Activated CD4-positive, alpha-beta T cell treated with anti-CD3 and anti-CD28 coated beads for 36 hours (primary cell): ENCODE results near the gene NCKAP5. TPM values are rescaled to one million over a fixed set of nuclear protein-coding genes. Genes with fewer than 3 reads are reported as not detected.

Experiments
- ATAC-seq: fragments of 200-7000 bp; cut with Tn5 transposase; one replicate; pipeline ENCODE4 v1.10.0; 2021; ENCODE audit warnings: mild to moderate bottlenecking, moderate library complexity
- CTCF ChIA-PET: fragments of 350-600 bp; sonication (Branson Sonifier 250); formaldehyde crosslinking; loops from one replicate; lab custom pipeline; 2021; ENCODE audit warnings: antibody characterized with exemption; lab: Charles Lee
- POLR2A ChIA-PET: fragments of 350-600 bp; sonication (Branson Sonifier 250); formaldehyde crosslinking; loops from one replicate; lab custom pipeline; 2021; ENCODE audit warnings: antibody characterized with exemption, inconsistent platforms; lab: Charles Lee
- DNase-seq: peaks from one replicate; pipeline ENCODE4 v3.0.0-alpha.2; 2020
- H3K27ac Mint-ChIP-seq: one replicate; pipeline ENCODE4 v1.8.0; 2021; ENCODE audit warnings: mixed read lengths
- H3K27me3 Mint-ChIP-seq: one replicate; pipeline ENCODE4 v1.8.0; 2021; ENCODE audit warnings: mixed read lengths
- H3K36me3 Mint-ChIP-seq: one replicate; pipeline ENCODE4 v1.8.0; 2021; ENCODE audit warnings: low read depth, mixed read lengths
- H3K4me1 Mint-ChIP-seq: one replicate; pipeline ENCODE4 v1.8.0; 2021; ENCODE audit warnings: mixed read lengths
- H3K4me3 Mint-ChIP-seq: one replicate; pipeline ENCODE4 v1.8.0; 2021; ENCODE audit warnings: mild to moderate bottlenecking, moderate library complexity, mixed read lengths
- H3K9me3 Mint-ChIP-seq: one replicate; pipeline ENCODE4 v1.8.0; 2021; ENCODE audit warnings: low read depth, mixed read lengths
- intact Hi-C, 2 experiments: fragments of 100-400 bp; cut with DNase I in 1 of 2; cut with micrococcal nuclease in 1 of 2; formaldehyde crosslinking; loops; one replicate each; pipeline versions ENCODE4 v1.14.2 to v1.15.1; 2022 to 2024; cut with DNase I, micrococcal nuclease
- total RNA-seq, 2 experiments: library from RNA; stranded (reverse); gene quantifications; one replicate each; pipeline ENCODE4 v1.2.3, GENCODE V29; 2021

NCKAP5 gene
- total RNA-seq, 2 experiments from 2014 or later = not detected

DNA sequence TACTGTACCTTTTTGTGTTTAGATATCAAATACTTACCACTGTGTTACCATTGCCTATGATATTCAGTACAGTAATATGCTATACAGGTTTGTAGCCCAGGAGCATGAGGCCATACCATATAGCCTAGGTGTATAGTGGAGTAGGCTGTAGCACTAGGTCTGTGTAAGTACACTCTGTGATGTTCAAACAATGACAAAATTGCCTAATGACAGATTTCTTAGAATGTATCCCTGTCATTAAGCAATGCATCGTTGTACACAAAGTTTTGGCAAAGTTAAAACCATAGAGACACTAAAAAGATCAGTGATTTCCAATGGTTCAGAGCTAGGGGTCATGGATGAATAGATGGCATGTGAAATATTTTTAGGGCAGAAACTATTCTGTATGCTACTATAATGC, 415.5 kb downstream of the NCKAP5 start:
- no peak for ATAC-seq
- CTCF ChIA-PET = no interaction called here
- no peaks in the 10 kb centered on the region for H3K4me1 Mint-ChIP-seq

DNA sequence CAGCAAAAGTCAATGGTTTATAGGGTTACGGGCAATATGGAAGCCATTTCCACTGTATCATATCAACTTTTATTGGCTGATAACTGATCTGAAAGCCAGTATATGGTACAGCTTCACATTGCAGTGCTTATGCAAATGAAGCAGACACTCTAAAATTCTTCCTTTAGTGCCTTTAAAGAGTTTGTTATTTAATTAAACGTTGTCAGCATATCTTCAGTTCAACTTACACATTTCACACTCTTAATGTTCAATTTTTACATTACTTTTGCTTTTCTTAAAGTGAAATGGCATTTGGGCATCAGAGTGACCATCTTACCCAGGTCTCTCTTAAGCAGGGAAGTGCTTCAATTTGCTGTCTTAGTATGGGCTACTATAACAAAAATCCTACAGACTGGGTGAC, 420.1 kb downstream of the NCKAP5 start:
- CTCF ChIA-PET = no interaction called here
- no peaks in the 10 kb centered on the region for H3K27me3 Mint-ChIP-seq
- no peak overlapping the region for H3K27ac Mint-ChIP-seq
- ATAC-seq (no peak), DNase-seq (no peak)
- no peaks in the 10 kb centered on the region for H3K4me1 Mint-ChIP-seq
- H3K36me3 Mint-ChIP-seq = no peaks in the 10 kb centered on the region
- POLR2A ChIA-PET = no interaction called here
- no peak overlapping the region for H3K4me3 Mint-ChIP-seq
- intact Hi-C loops = no loop called here
- H3K9me3 Mint-ChIP-seq = peaks cover 6% of the 10 kb centered on the region

More for the DNA sequence above, 415.5 kb downstream of the NCKAP5 start:
- Mint-ChIP-seq H3K27ac (no peak overlapping the region), H3K9me3 (peaks cover 6% of the 10 kb centered on the region), H3K27me3 (peaks cover 4% of the 10 kb centered on the region), H3K36me3 (no peaks in the 10 kb centered on the region), H3K4me3 (no peak overlapping the region)
- POLR2A ChIA-PET = no interaction called here
- intact Hi-C loops = no loop called here
- DNase-seq = no peak

DNA sequence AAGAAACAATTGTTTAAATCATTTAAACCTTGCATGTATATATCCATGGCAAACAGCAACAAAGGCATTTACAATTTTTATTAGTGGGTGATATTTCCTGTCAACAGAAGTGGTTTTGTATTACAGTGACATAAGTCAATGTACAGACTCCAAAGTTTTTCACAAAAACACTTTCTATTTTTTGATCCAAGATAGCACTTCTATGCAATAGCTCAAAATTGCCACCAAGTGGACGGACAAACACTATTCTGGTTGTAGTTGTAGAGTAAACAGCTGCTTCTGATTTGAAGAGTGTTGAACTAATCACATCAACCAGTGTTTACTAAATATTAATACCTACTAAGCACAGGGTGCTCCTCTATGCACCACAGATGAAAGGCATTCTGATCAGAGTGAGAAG, 421.4 kb downstream of the NCKAP5 start:
- ChIA-PET POLR2A (no interaction called here), CTCF (no interaction called here)
- H3K4me3 Mint-ChIP-seq = no peak overlapping the region
- no peak overlapping the region for H3K27ac Mint-ChIP-seq
- H3K4me1 Mint-ChIP-seq = no peaks in the 10 kb centered on the region
- DNase-seq (no peak), ATAC-seq (no peak)
- H3K9me3 Mint-ChIP-seq = peaks cover 6% of the 10 kb centered on the region
- intact Hi-C loops = no loop called here
- H3K27me3 Mint-ChIP-seq = no peaks in the 10 kb centered on the region
- no peaks in the 10 kb centered on the region for H3K36me3 Mint-ChIP-seq

DNA sequence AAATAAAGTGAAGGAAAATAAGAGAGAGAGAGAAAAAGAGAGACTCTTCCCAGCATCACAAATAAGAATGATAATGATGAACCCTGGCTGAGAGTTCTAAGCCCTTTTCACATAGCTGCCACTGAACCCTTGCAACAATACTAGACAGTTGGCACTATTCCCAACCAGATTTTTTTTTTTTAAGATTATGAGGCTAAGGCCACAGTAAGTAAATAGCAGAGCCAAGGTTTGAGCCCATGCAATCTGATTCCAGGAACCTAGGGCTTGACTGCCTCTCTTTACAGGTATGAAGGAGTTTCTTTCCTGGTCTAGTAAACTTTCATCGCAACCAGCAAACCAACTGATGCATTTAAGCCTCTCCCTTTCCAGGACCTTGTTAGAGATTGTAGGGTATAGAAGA, 424.6 kb downstream of the NCKAP5 start:
- Mint-ChIP-seq H3K27ac (no peak overlapping the region), H3K9me3 (no peaks in the 10 kb centered on the region), H3K27me3 (no peaks in the 10 kb centered on the region), H3K36me3 (no peaks in the 10 kb centered on the region), H3K4me1 (no peaks in the 10 kb centered on the region), H3K4me3 (no peak overlapping the region)
- intact Hi-C loops = no loop called here
- DNase-seq (no peak), ATAC-seq (no peak)
- POLR2A ChIA-PET = no interaction called here
- CTCF ChIA-PET = no interaction called here

DNA sequence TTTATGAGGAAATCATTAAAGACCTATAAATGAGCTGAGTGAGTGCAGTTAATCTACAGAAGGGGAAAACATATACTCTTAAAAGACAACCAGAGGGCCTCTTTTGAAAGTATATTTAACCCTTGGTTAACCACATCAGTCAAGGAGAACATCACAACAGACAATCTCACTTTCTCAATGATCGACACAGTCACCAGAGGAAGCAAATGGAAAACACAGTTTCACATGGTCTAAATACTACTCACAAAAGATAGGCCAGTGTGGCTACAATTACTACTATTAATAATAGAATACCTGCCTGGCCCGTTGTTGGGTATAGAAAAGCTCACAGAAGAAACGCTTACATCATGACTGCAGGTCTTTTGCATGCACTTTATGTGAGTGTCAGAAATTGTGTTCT, 426.2 kb downstream of the NCKAP5 start:
- H3K4me3 Mint-ChIP-seq = no peak overlapping the region
- no peaks in the 10 kb centered on the region for H3K27me3 Mint-ChIP-seq
- POLR2A ChIA-PET = no interaction called here
- H3K4me1 Mint-ChIP-seq = no peaks in the 10 kb centered on the region
- no peak overlapping the region for H3K27ac Mint-ChIP-seq
- no peak for DNase-seq
- ATAC-seq = no peak
- CTCF ChIA-PET = no interaction called here
- no peaks in the 10 kb centered on the region for H3K9me3 Mint-ChIP-seq
- H3K36me3 Mint-ChIP-seq = no peaks in the 10 kb centered on the region
- intact Hi-C loops = no loop called here

DNA sequence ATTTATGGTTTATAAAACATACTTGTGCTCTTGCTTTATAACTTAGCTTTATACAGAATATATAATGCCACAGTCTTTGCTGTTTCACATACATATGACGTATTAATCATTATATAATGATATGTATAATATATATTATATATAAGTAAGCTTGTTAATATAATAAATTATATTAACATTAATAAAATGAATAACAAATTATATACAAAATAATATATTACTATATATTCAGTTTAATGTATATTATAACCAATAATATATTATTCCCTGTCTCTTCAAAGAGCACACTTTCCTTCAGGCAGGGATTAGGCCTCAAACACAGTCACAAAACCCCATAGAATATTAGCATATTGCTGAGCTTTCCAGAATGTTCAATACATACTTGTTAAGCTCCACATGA, 427.6 kb downstream of the NCKAP5 start:
- ATAC-seq (no peak), DNase-seq (no peak)
- H3K4me3 Mint-ChIP-seq = no peak overlapping the region
- H3K36me3 Mint-ChIP-seq = no peaks in the 10 kb centered on the region
- no peaks in the 10 kb centered on the region for H3K4me1 Mint-ChIP-seq
- H3K27ac Mint-ChIP-seq = no peak overlapping the region
- CTCF ChIA-PET = interaction anchor here (2.2 kb wide), 1 partner anchor 11 kb away, joined by 6 read pairs; no protein-coding TSS in a partner anchor
- POLR2A ChIA-PET = no interaction called here
- intact Hi-C loops = no loop called here
- no peaks in the 10 kb centered on the region for H3K9me3 Mint-ChIP-seq
- H3K27me3 Mint-ChIP-seq = no peaks in the 10 kb centered on the region

DNA sequence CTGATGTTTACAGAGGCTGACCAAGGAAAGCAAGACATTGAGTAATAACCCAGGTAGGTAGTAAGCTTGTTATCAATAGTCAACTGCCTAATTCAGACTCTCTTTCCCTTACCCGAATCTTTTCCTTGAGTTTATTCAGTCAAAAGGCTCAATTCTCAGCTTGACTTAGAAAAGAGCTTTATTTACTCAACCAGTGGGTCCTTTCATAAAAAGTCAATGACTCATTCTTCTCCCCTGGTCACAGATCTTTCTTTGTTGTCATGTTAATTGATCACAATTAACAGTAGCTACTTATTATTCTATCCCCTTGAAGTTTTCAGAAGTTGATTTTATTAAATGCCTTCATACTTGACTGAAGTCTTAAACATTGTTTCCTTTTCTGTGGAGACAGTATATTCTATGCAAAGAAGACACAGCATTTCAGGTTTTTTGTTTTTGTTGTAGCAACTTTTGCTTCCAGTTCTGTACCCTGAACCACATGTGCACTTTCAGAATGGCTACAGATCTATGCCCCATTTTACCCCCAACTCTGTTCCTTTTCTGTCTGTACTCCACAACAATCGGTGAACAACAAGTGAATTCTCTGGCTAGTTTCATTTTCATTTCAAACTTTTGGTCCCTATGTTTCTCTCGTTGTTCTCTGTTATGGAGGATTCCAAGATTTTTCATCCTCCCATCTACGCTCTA, 428.3 kb downstream of the NCKAP5 start:
- intact Hi-C loops = no loop called here
- CTCF ChIA-PET = interaction anchor here (2.2 kb wide), 1 partner anchor 10 kb away, joined by 6 read pairs; no protein-coding TSS in a partner anchor
- ATAC-seq = no peak

DNA sequence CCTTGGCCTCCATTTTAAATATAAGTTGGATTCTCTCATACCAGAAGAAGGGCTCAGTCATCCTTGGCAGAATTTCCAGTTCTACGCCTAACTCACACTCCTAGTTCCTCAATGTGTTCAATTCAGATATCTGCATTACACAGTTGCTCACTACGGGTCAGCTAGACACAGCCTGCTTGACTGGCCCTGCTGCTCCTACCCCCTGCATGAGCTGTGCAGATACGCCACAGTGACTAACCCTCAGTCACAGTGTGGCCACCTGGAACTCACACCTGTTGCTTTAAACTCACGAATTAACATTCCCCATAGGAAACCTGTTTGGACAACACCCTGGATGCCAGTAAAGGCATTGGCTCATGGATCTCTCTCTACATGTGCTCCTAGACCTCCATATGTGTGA, 429.6 kb downstream of the NCKAP5 start:
- Mint-ChIP-seq H3K36me3 (no peaks in the 10 kb centered on the region), H3K9me3 (no peaks in the 10 kb centered on the region), H3K4me3 (no peak overlapping the region), H3K4me1 (no peaks in the 10 kb centered on the region), H3K27me3 (peaks cover 2% of the 10 kb centered on the region), H3K27ac (no peak overlapping the region)
- POLR2A ChIA-PET = no interaction called here
- intact Hi-C loops = no loop called here
- no peak for ATAC-seq
- DNase-seq = no peak
- CTCF ChIA-PET = no interaction called here

More for the DNA sequence above, 428.3 kb downstream of the NCKAP5 start:
- Mint-ChIP-seq H3K4me1 (no peaks in the 10 kb centered on the region), H3K36me3 (no peaks in the 10 kb centered on the region), H3K9me3 (no peaks in the 10 kb centered on the region), H3K27me3 (no peaks in the 10 kb centered on the region), H3K27ac (no peak overlapping the region), H3K4me3 (no peak overlapping the region)
- POLR2A ChIA-PET = no interaction called here
- no peak for DNase-seq

DNA sequence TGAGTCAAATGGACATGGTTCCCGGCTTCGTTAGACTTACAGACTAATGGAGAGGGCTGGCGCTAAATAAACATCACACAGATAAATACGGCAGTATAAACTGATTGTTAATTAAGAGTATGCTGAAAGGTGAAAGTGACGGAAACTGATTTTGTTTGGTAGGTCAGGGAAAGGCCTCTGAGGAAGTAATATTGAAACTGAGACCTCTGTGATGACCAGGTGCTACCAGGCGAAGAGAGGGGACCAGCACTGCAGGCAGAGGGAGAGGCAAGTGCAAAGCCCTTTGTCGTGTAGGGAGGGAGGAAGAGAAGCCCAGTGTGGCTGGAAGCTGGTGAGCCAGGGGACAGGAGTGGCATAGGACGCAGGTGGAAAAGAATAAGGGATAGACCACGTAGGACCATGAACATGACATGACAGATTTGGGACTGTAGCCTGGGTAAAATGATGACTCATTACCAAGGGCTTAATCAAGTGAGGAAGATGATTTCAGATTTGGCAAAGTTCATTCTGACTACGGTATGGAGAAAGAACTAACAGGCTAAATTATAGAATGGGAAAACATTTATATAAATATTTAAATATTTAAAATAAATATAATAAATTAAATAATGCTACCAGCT, 433.1 kb downstream of the NCKAP5 start:
- Mint-ChIP-seq H3K4me3 (no peak overlapping the region), H3K9me3 (no peaks in the 10 kb centered on the region), H3K27ac (no peak overlapping the region), H3K27me3 (peaks cover 2% of the 10 kb centered on the region), H3K36me3 (no peaks in the 10 kb centered on the region), H3K4me1 (no peaks in the 10 kb centered on the region)
- POLR2A ChIA-PET = no interaction called here
- CTCF ChIA-PET = no interaction called here
- ATAC-seq (no peak), DNase-seq (no peak)
- intact Hi-C loops = no loop called here

DNA sequence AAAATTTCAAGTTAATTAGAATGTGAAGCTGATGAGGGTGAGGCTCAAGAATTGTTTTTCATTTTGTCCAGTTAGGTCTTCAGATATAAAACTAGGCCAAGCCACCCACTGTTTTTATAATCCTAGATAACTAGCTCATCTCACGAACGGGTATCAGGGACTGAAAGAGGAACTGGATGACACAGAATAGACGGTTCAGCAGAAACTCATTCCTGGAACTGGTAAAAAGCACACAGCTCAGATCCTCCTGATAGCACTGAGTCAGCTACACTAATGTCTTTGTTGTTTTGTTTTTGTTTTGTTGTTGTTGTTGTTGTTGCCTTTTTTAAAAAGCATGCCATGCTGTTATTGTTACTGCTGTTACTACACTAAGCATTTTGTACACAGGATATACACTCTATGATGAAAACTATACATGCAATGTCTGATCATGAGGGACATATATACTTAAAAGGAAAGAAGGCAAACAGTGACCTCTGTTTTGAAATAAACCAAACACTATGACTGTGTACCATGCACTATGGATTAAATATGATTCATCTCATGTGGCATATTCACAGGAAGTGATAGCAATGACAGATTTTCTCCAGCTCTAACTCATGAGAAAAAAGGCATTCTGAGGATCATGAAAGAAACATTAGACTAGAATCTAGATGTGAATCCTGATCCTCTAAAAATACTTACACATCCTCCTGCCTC, 437.6 kb downstream of the NCKAP5 start:
- H3K36me3 Mint-ChIP-seq = no peaks in the 10 kb centered on the region
- no peak for ATAC-seq

DNA sequence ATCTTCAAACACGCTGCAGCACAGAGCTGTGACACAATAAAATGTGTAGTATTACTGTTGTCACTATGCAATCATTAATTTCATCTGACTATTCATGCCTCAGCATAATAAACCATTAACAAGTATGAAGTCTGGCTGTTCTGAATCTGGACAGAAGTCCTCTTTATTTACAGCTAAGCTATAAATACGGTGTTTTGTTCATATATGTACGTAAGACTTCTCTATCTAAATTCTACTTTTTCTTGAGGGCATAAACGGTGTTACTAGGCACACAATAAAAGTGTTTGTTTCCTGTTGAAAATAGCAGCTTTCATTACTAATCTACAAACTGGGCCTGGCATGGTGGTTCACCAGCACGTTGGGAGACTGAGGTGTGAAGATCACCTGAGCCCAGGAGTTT, 443.8 kb downstream of the NCKAP5 start:
- ATAC-seq (no peak), DNase-seq (no peak)
- ChIA-PET CTCF (no interaction called here), POLR2A (no interaction called here)
- Mint-ChIP-seq H3K4me3 (no peak overlapping the region), H3K9me3 (no peaks in the 10 kb centered on the region), H3K4me1 (no peaks in the 10 kb centered on the region), H3K36me3 (no peaks in the 10 kb centered on the region), H3K27ac (no peak overlapping the region), H3K27me3 (no peaks in the 10 kb centered on the region)
- intact Hi-C loops = no loop called here

More for the DNA sequence above, 437.6 kb downstream of the NCKAP5 start:
- Mint-ChIP-seq H3K9me3 (no peaks in the 10 kb centered on the region), H3K27ac (no peak overlapping the region), H3K4me3 (no peak overlapping the region), H3K4me1 (no peaks in the 10 kb centered on the region), H3K27me3 (peaks cover 2% of the 10 kb centered on the region)
- CTCF ChIA-PET = interaction anchor here (0.7 to 1.6 kb wide), 3 partner anchors 10 to 462 kb away, joined by 3 to 6 read pairs (median 3); no protein-coding TSS in a partner anchor
- POLR2A ChIA-PET = no interaction called here
- intact Hi-C loops = no loop called here
- DNase-seq = no peak

DNA sequence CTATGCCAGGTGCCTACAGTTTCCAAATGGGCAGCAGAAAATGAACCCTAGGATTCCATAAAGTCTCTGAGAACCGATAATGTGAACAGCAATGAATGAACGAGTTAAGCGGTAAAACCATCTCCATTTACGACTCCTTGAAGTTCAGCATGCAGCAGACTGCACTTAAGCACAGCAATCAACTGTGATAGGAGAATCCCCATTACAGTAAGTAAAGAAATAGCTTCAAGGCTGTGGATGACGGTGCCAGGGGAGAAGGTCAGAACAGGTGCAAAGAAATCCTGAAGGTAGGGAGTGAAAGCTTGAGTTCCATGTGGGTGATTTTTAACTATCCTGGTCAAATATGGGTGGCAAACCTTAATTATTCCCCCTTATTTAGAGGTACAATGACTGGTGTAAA, 444.4 kb downstream of the NCKAP5 start:
- Mint-ChIP-seq H3K36me3 (no peaks in the 10 kb centered on the region), H3K4me3 (no peak overlapping the region), H3K27ac (no peak overlapping the region), H3K4me1 (no peaks in the 10 kb centered on the region), H3K27me3 (no peaks in the 10 kb centered on the region), H3K9me3 (no peaks in the 10 kb centered on the region)
- intact Hi-C loops = no loop called here
- CTCF ChIA-PET = no interaction called here
- ATAC-seq (no peak), DNase-seq (no peak)
- POLR2A ChIA-PET = no interaction called here
